HG02610 (cell line): ENCODE results near the gene FAIM2.
A peak's percentile ranks its signal among the peaks of the same experiment; 100 is the strongest.
"Not testable (repeated sequence)": the region's sequence is repeated elsewhere in the genome, so short reads cannot be mapped to it uniquely, and the experiment has no call there.

Experiments used
- ATAC-seq: cut with Tn5 transposase; IDR thresholded peaks from one replicate; pipeline ENCODE4 v1.9.1; 2021; ENCODE audit warnings: mild to moderate bottlenecking, moderate library complexity; ENCODE audit not compliant: unreplicated experiment

The FAIM2 gene

GRCh38 chr12:49866859-49867569 is 36.7 kb downstream of the FAIM2 start:
- no peak for ATAC-seq

GRCh38 chr12:49865782-49866135 is 37.9 kb downstream of the FAIM2 start:
- no peak for ATAC-seq

- no peak for ATAC-seq
Observed at GRCh38 chr12:49865109-49865781, 38.5 kb downstream of the FAIM2 start.

GRCh38 chr12:49864798-49865090 is 39.0 kb downstream of the FAIM2 start:
- ATAC-seq = no peak

GRCh38 chr12:49863946-49864797 is 39.5 kb downstream of the FAIM2 start:
- no peak for ATAC-seq

- not testable (repeated sequence) for ATAC-seq
Observed at GRCh38 chr12:49860921-49861320, 42.8 kb downstream of the FAIM2 start.

- not testable (repeated sequence) for ATAC-seq
Observed at GRCh38 chr12:49855890-49856289, 47.8 kb downstream of the FAIM2 start.

GRCh38 chr12:49854976-49855375 is 48.7 kb downstream of the FAIM2 start:
- no peak for ATAC-seq

GRCh38 chr12:49853671-49854070 is 50.0 kb downstream of the FAIM2 start:
- ATAC-seq = no peak

- no peak for ATAC-seq
Observed at GRCh38 chr12:49847161-49847560, 56.5 kb downstream of the FAIM2 start.

- no peak for ATAC-seq
Observed at GRCh38 chr12:49846032-49846431, 57.7 kb downstream of the FAIM2 start.

GRCh38 chr12:49843876-49844437 is 59.7 kb downstream of the FAIM2 start:
- ATAC-seq = no peak

GRCh38 chr12:49843411-49843810 is 60.3 kb downstream of the FAIM2 start:
- no peak for ATAC-seq

GRCh38 chr12:49842519-49843352 is 61.0 kb downstream of the FAIM2 start, which contains the start of gene BCDIN3D:
Gene BCDIN3D, minus strand, starts transcription at chr12:49843106. Its CDS starts 19 bp downstream, at chr12:49843087.
- peak; percentile 86 for ATAC-seq

- no peak for ATAC-seq
Observed at GRCh38 chr12:49838973-49839633, 64.6 kb downstream of the FAIM2 start.

- ATAC-seq = no peak
Observed at GRCh38 chr12:49832836-49833421, 70.8 kb downstream of the FAIM2 start.

- ATAC-seq = no peak
Observed at GRCh38 chr12:49831717-49832116, 72.0 kb downstream of the FAIM2 start.

- peak; percentile 93 for ATAC-seq
Observed at GRCh38 chr12:49828133-49829091, 75.3 kb downstream of the FAIM2 start, which contains the start of gene NCKAP5L. Gene NCKAP5L, minus strand, starts transcription at chr12:49828413. Its CDS starts 24,369 bp downstream, at chr12:49804044.
